ENCODE measurements around the gene HRH2.
A peak's percentile ranks its signal among the peaks of the same experiment; 100 is the strongest.

The HRH2 gene

DNA sequence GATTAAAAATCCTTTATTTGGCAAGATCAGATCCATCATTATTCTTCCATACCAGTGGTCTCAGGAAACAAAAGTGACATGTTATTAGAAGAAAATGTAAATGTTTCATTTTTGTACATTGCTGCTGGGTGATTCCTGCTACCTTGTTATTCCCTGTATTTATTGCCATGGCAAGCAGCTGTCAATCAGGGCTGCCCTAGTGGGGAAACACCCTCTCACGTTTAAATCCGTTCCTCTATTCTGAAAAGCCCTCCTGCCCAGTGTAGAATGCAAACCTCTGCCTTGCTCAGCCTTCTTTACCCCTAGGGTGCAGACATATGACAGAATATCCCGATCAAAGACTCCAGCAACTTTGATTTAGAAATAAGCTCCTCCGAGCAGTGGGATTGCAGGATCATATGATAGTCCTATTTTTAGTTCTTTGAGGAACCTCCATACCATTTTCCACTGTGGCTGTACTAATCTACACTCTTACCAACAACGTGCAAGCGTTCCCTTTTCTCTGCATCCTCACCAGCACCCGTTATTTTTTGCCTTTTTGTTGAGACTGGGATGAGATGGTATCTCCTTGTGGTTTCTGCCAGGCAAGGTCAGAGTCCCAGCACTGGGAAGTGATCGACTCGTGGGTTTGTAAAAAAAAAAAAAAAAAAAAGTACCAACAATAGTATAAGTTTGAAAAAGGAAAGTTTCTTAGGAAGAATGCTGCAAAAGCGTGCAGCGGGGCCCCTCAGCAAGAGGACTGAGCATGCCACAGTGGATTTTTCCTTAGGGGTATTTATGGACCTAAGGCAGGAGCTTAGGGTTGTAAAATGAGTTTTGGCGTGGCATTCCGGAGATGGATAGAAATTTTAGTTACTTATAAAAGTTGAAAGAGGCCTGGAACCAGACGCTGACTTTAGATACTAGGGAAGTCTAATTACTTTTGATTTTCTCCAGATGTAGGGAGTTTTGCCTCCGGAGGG, 66.7 kb downstream of the HRH2 start:
- Histone ChIP-seq H3K4me3 (no peak overlapping the region), H3K36me3 (ENCODE audit: insufficient read depth, low read length) (no peaks in the 10 kb centered on the region), H3K27ac (no peak overlapping the region), H3K9me3 (ENCODE audit: low read depth, low read length) (no peaks in the 10 kb centered on the region), H3K9ac (ENCODE audit: insufficient read length) (no peak overlapping the region)
- no peak for TF ChIP-seq POLR2AphosphoS5 (IDR thresholded peaks at IDR 0.05; ENCODE audit: borderline replicate concordance, low read depth, low read length)
- no peak for TF ChIP-seq FOXP2 (optimal IDR thresholded peaks at IDR 0.05; ENCODE audit: control extremely low read depth, extremely low read length, insufficient read depth)
- TF ChIP-seq EZH2 (IDR thresholded peaks at IDR 0.05): no peak
- no peak for DNase-seq (ENCODE audit: low read depth, low spot score)

DNA sequence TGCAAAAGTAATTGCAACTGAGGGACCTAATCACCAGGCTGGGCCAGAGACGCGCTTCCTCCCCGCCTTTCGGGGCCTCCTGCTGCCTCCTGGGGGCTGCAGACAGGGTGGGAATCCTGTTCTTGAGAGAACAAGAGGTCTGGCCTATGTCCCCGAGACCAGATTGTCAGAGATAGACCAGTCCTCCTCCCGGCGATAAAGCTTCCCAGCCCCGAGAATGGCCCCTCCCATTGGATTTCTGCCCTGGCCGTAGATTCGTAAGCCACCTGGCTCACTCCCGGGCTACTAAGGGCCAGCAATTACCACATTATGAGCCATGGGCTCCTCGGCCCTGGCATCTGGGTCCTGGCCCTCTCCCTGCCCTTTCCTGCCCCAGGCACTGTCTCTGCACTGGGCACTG, 70.4 kb downstream of the HRH2 start:
- Histone ChIP-seq H3K4me3 (no peak overlapping the region), H3K9ac (ENCODE audit: insufficient read length) (no peak overlapping the region), H3K27ac (no peak overlapping the region), H3K9me3 (ENCODE audit: low read depth, low read length) (no peaks in the 10 kb centered on the region), H3K36me3 (ENCODE audit: insufficient read depth, low read length) (no peaks in the 10 kb centered on the region)
- no peak for TF ChIP-seq POLR2AphosphoS5 (IDR thresholded peaks at IDR 0.05; ENCODE audit: borderline replicate concordance, low read depth, low read length)
- no peak for TF ChIP-seq EZH2 (IDR thresholded peaks at IDR 0.05)
- TF ChIP-seq FOXP2 (optimal IDR thresholded peaks at IDR 0.05; ENCODE audit: control extremely low read depth, extremely low read length, insufficient read depth): no peak
- DNase-seq (ENCODE audit: low read depth, low spot score): no peak

DNA sequence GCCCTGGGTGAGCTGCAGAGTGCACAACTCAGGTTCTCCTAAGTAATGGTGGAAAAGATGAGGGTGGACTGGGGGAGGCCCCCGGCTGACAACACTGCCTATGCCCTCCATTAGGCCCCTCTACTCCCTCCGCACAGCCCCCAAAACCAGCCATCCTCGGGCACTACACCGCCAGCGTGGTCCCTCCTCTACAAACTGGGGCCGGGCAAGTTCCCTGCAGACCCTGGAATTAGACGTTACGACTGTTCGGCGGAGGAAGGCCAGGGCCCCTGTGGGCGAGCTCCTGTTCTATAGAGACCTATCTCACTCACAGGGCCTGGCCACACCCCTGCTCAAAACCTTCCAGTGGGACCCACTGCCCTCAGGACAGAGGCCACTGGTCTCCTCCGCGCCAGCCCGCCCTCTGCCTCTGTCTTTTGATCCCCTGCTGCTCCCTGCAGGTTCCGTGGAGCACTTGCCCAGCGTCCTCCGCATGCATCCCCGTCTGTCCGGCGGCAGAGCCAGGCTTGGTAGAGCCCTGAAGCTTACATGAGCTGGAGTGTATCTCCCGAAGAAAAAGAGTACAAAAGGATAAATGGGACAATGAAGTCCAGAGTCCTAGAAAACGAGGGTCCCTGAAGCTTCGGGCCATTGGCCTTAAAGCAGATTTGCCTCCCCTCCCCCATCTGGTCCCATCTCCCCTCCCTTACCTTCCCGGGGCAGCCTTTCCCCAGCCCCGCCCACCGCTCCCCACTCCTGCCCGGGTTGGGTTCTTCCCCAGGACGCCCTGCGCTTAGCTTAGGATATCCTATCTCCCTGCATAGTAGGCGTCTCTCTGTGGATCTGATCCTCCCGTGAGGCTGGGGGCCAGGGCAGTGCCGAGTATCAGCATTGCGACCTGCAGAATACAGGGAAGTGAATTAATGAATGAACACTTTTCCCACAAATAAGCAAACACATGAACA, 71.3 kb downstream of the HRH2 start:
- no peak overlapping the region for H3K9ac ChIP-seq (ENCODE audit: insufficient read length)
- TF ChIP-seq FOXP2 (optimal IDR thresholded peaks at IDR 0.05; ENCODE audit: control extremely low read depth, extremely low read length, insufficient read depth) (no peak), POLR2AphosphoS5 (IDR thresholded peaks at IDR 0.05; ENCODE audit: borderline replicate concordance, low read depth, low read length) (no peak), EZH2 (IDR thresholded peaks at IDR 0.05) (no peak)
- no peaks in the 10 kb centered on the region for H3K9me3 ChIP-seq (ENCODE audit: low read depth, low read length)
- no peaks in the 10 kb centered on the region for H3K36me3 ChIP-seq (ENCODE audit: insufficient read depth, low read length)
- no peak overlapping the region for H3K27ac ChIP-seq
- DNase-seq (ENCODE audit: low read depth, low spot score): no peak
- H3K4me3 ChIP-seq: no peak overlapping the region

DNA sequence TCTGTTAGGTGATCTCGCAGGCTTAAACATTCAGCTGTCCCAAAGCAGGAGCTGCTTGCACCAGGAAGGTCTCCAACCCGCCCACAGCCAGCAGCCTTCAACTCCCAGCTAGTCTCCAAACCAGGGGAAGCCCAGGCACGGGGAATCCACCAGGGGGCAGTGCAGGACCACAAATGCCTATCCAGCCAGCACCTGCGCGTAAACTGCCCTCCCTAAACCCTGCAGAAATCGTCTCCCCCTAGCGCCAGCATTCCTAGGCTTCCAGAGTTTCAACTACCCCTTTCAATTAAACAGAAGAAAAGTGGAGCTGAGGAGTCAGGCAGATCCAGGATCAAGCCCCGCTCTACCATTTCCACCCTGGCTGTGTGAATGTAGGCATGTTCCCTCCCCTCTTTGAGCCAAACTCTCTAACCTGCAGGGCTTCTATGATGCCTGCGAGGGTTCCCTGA, 72.0 kb downstream of the HRH2 start:
- peak; percentile 76 for DNase-seq (ENCODE audit: low read depth, low spot score)
- peak; percentile 42 for TF ChIP-seq FOXP2 (optimal IDR thresholded peaks at IDR 0.05; ENCODE audit: control extremely low read depth, extremely low read length, insufficient read depth)
- no peak for TF ChIP-seq POLR2AphosphoS5 (IDR thresholded peaks at IDR 0.05; ENCODE audit: borderline replicate concordance, low read depth, low read length)
- no peak overlapping the region for H3K4me3 ChIP-seq
- H3K27ac ChIP-seq: no peak overlapping the region
- no peak overlapping the region for H3K9ac ChIP-seq (ENCODE audit: insufficient read length)
- H3K9me3 ChIP-seq (ENCODE audit: low read depth, low read length): no peaks in the 10 kb centered on the region
- no peaks in the 10 kb centered on the region for H3K36me3 ChIP-seq (ENCODE audit: insufficient read depth, low read length)

DNA sequence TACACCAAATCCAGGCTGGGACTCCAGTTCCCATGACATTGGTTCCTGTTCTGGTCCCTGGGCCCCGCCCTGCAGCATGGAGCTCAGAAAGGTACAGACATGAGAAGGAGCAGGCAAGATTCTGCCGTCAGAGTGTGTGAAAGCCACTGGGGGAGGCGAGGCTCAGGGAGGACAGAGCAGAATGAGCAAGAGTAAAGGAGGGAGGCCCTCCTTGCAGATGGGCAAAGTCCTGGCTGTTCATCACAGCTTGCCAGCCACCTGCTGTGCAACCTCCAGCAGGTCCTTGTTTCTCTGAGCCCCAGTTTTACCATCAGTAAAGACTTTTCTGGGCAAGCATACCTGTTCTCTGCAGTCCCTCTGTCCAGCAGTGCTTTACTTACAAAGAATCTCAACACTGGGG, 73.3 kb downstream of the HRH2 start:
- no peak overlapping the region for H3K9ac ChIP-seq (ENCODE audit: insufficient read length)
- no peak overlapping the region for H3K27ac ChIP-seq
- no peak for DNase-seq (ENCODE audit: low read depth, low spot score)
- H3K9me3 ChIP-seq (ENCODE audit: low read depth, low read length): no peaks in the 10 kb centered on the region
- no peak for TF ChIP-seq POLR2AphosphoS5 (IDR thresholded peaks at IDR 0.05; ENCODE audit: borderline replicate concordance, low read depth, low read length)
- TF ChIP-seq FOXP2 (optimal IDR thresholded peaks at IDR 0.05; ENCODE audit: control extremely low read depth, extremely low read length, insufficient read depth): no peak
- TF ChIP-seq EZH2 (IDR thresholded peaks at IDR 0.05): no peak
- H3K36me3 ChIP-seq (ENCODE audit: insufficient read depth, low read length): no peaks in the 10 kb centered on the region
- no peak overlapping the region for H3K4me3 ChIP-seq

DNA sequence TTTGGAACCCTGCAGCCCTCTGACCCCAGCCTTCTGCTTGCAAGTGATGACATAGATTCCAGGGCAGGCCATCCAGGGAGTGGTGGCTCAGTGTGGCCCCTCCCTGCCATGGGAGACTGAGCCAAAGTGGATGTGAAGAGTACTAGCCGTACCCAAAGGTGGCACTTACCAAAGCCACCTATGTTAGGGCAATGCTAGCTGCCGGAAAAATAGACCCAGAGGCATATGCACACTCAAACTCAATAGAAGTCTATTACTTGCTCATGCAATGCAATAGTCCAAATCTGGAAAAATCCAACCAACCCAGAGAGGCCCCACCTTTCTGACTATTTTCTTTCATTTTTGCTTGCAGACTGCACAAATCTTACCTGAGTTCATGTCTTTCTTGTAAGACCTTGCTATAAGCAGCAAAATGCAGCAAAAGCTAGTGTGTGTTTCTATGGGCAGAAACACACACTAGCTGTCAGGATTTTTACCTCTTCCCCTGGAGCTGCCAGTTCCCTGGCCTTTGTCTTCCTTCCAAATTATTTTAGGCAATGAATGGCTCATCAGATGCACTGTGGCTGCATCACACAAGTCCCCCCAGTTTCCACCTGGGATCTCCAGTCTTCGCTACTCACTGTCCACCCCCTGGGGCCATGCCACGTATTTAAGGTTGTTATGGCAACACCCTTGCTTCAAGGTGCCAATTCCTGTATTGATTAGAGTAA, 74.0 kb downstream of the HRH2 start:
- Histone ChIP-seq H3K9me3 (ENCODE audit: low read depth, low read length) (no peaks in the 10 kb centered on the region), H3K9ac (ENCODE audit: insufficient read length) (no peak overlapping the region), H3K27ac (no peak overlapping the region), H3K36me3 (ENCODE audit: insufficient read depth, low read length) (no peaks in the 10 kb centered on the region), H3K4me3 (no peak overlapping the region)
- no peak for TF ChIP-seq EZH2 (IDR thresholded peaks at IDR 0.05)
- no peak for TF ChIP-seq FOXP2 (optimal IDR thresholded peaks at IDR 0.05; ENCODE audit: control extremely low read depth, extremely low read length, insufficient read depth)
- TF ChIP-seq POLR2AphosphoS5 (IDR thresholded peaks at IDR 0.05; ENCODE audit: borderline replicate concordance, low read depth, low read length): no peak
- no peak for DNase-seq (ENCODE audit: low read depth, low spot score)

DNA sequence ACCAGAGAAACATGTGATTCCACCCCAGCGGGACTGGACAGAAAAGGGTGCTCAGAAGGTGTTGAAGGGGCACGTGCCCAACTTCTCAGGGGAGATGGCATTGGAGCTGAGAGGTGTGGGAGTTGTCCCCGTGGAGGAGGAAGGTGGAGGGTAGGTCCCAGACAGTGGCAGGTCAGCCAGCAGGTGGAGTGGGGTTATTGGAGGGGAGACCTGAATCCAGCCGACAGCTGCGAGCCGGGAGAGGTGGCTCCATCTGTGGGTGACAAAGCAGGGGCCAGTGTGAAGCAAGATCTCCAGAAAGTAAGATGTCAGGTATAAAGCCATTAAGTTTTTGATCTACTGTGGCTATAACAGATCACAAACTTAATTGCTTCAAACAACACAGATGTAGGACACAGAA, 75.1 kb downstream of the HRH2 start:
- Histone ChIP-seq H3K36me3 (ENCODE audit: insufficient read depth, low read length) (no peaks in the 10 kb centered on the region), H3K9me3 (ENCODE audit: low read depth, low read length) (no peaks in the 10 kb centered on the region), H3K4me3 (no peak overlapping the region), H3K9ac (ENCODE audit: insufficient read length) (no peak overlapping the region), H3K27ac (no peak overlapping the region)
- TF ChIP-seq POLR2AphosphoS5 (IDR thresholded peaks at IDR 0.05; ENCODE audit: borderline replicate concordance, low read depth, low read length): no peak
- no peak for TF ChIP-seq EZH2 (IDR thresholded peaks at IDR 0.05)
- no peak for DNase-seq (ENCODE audit: low read depth, low spot score)

DNA sequence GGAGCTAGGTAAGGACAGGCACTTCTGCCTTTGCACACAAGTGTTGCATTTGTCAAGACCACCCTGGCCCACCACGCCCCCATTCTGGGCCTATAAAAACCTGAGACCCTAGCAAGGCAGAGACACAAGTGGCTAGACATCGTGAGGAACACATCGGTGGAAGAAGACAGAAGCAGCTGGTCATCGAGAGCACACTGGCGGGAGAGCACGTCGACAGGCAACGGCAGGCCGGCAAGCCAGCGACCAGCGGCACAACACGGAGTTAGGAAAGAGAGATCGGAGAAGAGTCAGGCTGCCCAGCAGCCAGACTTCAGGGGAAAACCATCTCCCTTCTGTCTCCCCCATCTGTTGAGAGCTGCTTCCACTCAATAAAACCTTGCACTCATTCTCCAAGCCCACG, 76.1 kb downstream of the HRH2 start:
- Histone ChIP-seq H3K9me3 (ENCODE audit: low read depth, low read length) (no peaks in the 10 kb centered on the region), H3K27ac (no peak overlapping the region), H3K4me3 (no peak overlapping the region), H3K36me3 (ENCODE audit: insufficient read depth, low read length) (no peaks in the 10 kb centered on the region), H3K9ac (ENCODE audit: insufficient read length) (no peak overlapping the region)
- TF ChIP-seq EZH2 (IDR thresholded peaks at IDR 0.05) (no peak), FOXP2 (optimal IDR thresholded peaks at IDR 0.05; ENCODE audit: control extremely low read depth, extremely low read length, insufficient read depth) (no peak), POLR2AphosphoS5 (IDR thresholded peaks at IDR 0.05; ENCODE audit: borderline replicate concordance, low read depth, low read length) (no peak)
- DNase-seq (ENCODE audit: low read depth, low spot score): no peak

Measured in SK-N-MC (cell line).